ENCODE results near the gene CHAF1B.
A peak's percentile ranks its signal among the peaks of the same experiment; 100 is the strongest.

The CHAF1B gene

GRCh38 chr21:36419996-36420395 lies 34.8 kb downstream of the CHAF1B start:
- peak; percentile 81 for DNase-seq (ENCODE audit: insufficient read length, low spot score)
- FAIRE-seq: no peak
- TF ChIP-seq CTCF (IDR thresholded peaks at IDR 0.05; ENCODE audit: insufficient read depth, missing control alignments): peak; percentile 58

- DNase-seq (ENCODE audit: insufficient read length, low spot score) (no peak), FAIRE-seq (no peak)
- no peak for TF ChIP-seq CTCF (IDR thresholded peaks at IDR 0.05; ENCODE audit: insufficient read depth, missing control alignments)
Measured at GRCh38 chr21:36420571-36421339, 35.6 kb downstream of the CHAF1B start.

GRCh38 chr21:36422279-36423098 lies 37.3 kb downstream of the CHAF1B start:
- DNase-seq (ENCODE audit: insufficient read length, low spot score) (no peak), FAIRE-seq (no peak)
- peak; percentile 21 for TF ChIP-seq CTCF (IDR thresholded peaks at IDR 0.05; ENCODE audit: insufficient read depth, missing control alignments)

GRCh38 chr21:36423771-36424433 lies 38.7 kb downstream of the CHAF1B start:
- no peak for TF ChIP-seq CTCF (IDR thresholded peaks at IDR 0.05; ENCODE audit: insufficient read depth, missing control alignments)
- DNase-seq (ENCODE audit: insufficient read length, low spot score) (no peak), FAIRE-seq (no peak)

GRCh38 chr21:36424592-36424991 lies 39.4 kb downstream of the CHAF1B start:
- no peak for DNase-seq (ENCODE audit: insufficient read length, low spot score)
- no peak for TF ChIP-seq CTCF (IDR thresholded peaks at IDR 0.05; ENCODE audit: insufficient read depth, missing control alignments)
- FAIRE-seq: no peak

GRCh38 chr21:36425286-36425685 lies 40.1 kb downstream of the CHAF1B start:
- TF ChIP-seq CTCF (IDR thresholded peaks at IDR 0.05; ENCODE audit: insufficient read depth, missing control alignments): no peak
- FAIRE-seq: no peak
- DNase-seq (ENCODE audit: insufficient read length, low spot score): no peak
